GM21390 (cell line): ENCODE data around the gene SETBP1.

Source experiments
- ATAC-seq: cut with Tn5 transposase; IDR thresholded peaks from one replicate; pipeline ENCODE4 v1.9.1; 2021; ENCODE audit not compliant: unreplicated experiment

The SETBP1 gene

DNA sequence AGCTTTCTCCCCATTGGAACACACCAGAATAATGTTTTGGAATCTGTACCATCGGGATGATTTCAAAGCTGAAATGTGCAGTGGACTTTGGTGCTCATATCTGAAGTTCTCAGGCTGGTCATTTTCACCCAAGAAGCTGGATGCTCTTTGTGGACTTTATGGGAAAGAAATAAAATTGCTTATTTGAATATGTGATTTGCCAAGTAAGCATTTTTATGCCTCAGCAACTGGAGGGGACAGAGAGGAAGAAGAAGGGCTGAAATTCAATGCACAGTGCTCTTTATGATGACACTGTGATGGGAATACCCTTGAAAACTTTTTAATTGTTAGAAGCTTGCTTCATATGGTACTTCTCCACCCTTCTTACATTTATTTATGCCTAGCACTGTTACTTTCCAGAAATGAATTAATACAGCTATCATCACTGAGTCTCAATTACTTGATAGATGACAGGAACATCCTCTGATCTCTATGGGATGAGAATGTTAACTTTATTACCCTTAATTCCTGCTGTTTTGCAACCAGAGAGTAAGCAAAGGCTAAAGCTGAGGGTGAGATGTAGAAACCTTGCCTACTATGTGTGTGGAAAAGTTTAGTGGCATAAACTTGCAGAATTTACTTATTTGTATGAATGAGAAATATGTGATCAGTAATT lies 23.6 kb downstream of the SETBP1 start:
- no peak for ATAC-seq

DNA sequence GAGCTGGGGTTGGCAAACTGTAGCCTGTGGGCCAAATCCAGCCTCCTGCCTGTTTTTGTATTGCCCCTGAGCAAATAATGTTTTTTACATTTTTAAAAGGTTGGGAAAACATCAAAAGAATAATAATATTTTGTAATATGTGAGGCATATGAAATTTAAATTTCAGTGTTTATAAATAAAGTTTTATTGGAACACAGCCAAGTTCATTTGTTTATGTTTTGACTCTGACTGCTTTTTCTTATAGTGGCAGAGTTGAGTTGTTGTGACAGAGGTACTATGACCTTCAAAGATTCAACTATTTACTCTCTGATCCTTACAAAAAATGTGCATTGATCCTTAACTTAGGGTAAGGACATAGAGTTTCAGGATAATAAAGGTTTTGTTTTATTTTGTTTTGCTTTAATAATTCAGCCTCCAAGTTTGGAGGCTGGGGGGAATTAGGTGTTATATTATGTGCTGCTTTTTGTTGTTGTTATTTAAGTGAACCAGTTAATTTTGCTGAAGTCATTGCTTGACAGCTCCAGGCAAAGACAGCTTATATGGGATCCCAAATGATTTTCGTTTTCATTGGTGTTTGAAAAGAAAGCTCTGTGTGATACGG lies 24.5 kb downstream of the SETBP1 start:
- no peak for ATAC-seq

DNA sequence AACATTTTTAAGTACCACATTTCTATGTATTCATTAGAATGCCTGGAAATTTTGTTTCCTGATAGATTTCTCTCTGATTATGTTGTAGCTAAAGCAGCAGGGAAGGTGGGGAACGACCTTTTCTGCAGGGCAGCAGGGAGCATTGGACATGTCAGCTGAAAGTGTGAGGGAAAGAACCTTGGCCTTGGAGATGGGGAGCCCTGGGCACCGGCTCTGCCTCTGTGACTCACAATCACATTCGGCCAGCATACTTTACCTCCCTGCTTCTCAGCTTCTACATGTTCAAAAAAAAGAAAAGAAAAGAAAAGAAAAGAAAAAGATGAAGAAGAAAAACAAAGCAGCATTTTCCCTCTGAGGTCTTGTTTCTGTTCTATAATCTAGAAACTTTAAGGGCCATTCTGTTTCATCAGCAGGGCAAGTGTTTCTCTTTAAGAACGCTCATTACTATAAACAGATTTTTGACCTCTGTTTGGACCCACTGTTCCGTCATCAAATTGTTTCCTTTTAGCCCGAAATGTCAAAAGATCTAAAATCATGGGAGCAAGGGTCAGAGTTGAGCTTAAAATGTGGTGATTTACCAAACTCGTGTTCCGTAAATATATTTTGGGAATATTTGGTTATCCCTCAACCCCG lies 27.9 kb downstream of the SETBP1 start:
- no peak for ATAC-seq

DNA sequence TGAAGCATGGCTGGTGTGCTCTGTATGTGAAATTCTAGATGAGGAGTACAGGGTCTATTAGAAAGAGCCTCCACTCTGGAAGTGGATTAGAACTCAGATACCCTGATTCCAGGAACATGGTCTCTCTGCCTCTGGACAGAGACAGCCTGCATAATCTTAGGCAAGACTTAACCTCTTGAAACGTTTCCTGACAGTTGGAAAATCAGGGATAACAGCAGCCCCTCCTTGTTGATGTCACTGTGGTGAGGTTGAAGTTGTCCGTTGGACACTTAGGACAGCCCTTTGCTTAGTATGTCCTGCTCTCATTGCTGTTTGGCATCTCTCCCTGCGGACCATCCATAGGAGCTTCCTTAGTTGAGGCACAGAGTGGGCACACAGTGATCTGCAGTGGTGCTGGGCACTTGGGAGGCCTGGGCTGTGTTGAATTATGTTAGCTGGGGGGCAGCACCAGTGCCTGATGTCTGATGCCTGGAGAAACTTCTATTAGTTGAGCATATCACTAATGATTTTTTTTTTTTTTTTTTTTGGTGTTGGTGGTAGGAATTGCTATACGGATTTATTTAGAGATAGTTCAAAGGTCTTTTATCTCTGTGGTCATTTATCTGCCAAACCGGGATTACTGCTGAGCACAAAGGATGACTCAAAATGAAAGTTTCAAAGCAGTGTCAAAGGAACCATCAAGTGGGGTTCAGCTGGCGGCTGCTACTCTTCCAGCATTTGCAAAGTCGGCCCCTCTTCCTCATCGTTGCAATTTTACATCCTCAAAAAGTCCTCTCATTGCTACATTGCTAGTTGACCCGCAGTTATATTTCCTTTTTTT lies 28.8 kb downstream of the SETBP1 start:
- ATAC-seq = peak; percentile 97

DNA sequence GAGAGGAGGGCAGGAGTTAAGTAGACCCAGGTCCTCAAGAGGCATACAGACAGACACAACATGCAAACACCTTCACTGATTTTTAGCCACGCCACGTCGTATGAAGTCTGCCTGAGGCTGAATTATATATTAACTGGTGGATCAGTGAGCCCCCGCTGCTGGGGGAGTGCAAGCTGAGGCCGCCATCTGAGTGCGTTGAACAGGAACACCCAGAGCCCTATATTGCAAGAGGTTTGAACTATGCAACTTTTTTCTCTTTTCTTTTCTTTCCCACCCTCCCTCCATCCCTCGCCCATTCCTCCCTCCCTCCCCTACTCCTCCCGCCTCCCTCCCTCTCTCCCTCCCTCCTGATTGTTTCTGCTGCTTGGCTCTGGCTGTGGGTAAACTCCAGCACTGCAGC lies 30.2 kb downstream of the SETBP1 start:
- ATAC-seq = no peak

DNA sequence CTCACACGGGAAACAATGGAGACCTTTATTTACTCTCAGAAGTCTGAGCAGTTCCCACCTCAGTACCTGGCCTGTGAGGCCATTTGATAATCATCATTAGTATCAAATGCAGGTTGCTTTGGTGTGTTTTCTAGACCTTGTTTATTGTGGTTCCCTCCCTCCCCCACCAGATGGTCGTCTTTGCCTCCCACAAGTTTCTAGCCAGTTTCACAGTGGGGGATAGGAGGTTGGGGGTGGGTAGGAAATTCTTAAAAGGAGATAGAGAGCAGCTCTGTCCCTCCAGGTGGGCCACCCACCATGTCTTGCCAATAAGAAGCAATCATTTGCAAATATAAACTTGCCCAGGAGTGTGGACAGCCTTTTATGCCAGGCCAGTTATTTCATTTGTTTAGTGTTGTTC lies 31.3 kb downstream of the SETBP1 start:
- ATAC-seq = no peak

DNA sequence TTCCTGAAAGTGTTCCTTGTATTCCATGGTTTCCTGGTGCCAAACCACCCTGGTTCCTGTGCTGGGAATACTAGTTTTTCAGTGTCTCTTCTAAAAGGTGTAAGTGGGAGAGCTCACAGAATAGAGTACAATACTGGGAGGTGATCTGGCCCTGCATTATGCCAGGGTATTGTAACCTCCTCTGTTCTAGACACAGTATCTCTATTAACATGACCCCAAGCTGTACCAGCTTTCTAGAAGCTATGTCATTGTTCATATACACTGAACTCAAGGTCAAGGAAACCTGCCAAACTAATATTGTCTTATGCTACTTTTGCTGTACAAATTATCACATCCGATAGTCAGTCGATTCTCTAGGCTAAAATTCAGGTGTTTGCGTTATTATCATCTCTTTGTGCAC lies 32.7 kb downstream of the SETBP1 start:
- ATAC-seq = no peak

GRCh38 chr18:44714376-44714775 lies 33.7 kb downstream of the SETBP1 start:
- ATAC-seq = no peak

- ATAC-seq = no peak
These were observed 34.6 kb downstream of the SETBP1 start for GRCh38 chr18:44715245-44715644.

DNA sequence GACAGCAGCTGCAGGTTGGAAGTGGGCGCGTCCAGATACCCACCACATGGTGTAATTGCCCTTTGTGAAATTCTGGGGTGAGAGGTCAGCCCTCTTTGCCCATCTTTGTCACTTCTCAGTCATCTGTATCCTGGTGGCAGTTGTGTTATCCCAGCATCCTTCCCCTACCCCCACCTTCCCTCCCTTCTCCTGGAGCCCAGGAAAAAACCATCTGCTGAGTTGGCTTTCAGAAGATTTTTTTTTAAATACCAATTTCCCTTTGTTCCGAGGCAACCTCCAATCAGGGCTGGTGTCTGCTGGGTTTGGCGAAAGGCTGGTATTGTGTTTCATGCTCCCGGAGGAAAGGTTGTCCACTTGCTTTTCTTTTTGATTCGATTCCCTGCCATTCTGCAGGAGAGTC lies 35.2 kb downstream of the SETBP1 start:
- no peak for ATAC-seq

DNA sequence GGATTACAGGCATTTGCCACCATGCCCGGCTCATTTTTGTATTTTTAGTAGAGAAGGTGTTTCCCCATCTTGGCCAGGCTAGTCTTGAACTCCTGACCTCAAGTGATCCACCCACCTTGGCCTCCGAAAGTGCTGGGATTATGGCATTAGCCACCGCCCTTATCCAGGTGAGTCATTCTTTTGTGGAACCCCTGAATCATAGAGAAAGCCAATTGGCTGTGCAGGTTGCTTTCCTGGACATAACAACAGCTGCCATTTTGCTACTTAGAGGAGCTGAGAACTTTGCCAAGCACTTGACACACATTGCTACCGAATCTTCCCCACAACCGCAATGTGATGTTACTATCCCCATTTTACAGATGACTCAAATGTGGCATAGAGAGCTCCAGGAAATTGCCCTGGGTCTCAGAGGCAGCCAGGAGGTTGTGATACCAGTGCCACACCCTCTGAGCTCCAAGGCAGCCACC lies 36.0 kb downstream of the SETBP1 start:
- peak; percentile 44 for ATAC-seq

- no peak for ATAC-seq
These were observed 38.9 kb downstream of the SETBP1 start for GRCh38 chr18:44719519-44720060.

GRCh38 chr18:44721748-44722147 lies 41.1 kb downstream of the SETBP1 start:
- ATAC-seq = peak; percentile 38

GRCh38 chr18:44723411-44723810 lies 42.7 kb downstream of the SETBP1 start:
- peak; percentile 27 for ATAC-seq

DNA sequence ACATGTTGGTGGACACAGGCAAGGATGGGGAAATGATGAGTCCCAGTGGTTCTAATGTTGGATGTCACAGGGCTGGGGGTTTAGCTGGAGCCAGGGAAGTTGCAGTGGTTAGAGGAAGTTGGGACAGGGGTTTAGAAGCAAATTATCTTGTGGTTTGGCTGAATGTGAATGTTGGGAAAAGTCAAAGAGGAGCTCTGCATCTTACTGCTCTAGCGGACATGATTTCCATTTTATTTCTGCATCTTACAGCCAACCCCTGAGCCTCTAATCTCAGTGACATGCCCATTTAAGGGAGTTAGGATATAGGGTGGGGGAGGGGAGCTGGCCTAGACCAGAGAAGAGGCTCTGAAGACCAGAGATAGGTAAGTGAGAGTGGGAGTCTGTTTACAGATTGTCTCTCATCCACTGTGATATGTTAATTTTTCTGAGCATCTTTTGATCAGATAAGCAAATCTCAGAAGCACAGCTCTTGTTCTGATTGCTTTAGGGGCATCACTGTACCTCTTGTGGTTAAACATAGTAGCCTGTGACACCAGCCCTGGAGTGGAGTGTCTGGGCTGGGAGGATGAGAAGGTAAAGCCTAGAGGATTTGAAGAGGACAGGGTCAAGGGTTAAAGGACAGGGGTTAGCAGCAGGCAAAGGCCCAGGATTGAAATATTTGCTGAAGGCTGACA lies 43.6 kb downstream of the SETBP1 start:
- ATAC-seq = no peak

DNA sequence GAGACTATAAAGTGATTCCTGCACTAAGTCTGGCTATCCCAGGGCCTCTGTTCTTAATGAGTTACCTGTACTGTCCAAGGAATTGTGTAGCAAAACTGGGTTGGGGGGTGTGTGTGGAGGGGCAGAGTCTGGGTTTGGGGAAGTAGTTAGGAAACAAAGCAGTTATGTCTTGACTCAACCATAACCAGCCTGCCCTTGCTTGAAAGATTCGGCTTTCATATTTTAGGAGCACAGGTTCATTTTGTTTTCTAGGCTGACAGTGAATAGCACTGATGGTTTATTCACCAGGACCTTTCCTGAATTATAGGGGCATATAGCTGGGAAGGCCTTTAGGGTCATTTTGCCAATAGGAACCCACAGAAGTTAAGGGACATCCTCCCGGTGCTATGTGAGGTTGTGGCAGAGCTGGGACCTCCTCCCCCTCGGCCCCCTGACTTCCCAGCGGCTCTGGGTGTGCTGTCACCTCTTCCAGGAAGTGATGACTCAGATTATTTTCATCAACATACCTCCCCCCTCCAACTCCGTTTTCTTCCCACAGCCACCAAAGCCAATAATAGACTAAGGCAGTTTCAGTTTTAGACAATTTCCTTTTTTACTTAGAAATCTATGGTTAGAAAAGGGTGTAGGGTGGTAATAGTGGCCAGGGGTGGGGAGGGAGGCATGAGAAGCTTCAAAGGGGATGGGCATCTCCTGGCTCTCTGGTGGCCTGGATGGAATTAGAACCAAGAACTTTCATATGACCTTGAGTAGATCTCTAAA lies 44.8 kb downstream of the SETBP1 start:
- ATAC-seq = peak; percentile 61

DNA sequence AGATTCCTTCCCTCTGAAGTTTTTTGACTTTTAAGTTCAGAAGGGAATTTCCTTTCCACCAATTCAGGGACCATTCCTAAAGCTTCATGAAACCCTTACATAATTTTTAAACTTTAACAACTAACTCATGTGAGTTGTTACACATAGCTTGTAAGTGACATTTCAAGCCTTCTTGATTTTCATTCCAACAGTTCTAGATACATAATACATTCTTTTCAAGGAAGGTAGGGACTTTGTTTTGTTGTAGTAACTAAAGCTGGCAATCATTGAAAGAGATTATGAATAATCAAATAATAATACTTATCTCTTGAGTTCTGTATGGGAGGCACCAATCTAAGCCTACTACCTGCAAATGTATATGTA lies 45.4 kb downstream of the SETBP1 start:
- ATAC-seq = no peak

- no peak for ATAC-seq
These were observed 46.6 kb downstream of the SETBP1 start for GRCh38 chr18:44727291-44727690.

DNA sequence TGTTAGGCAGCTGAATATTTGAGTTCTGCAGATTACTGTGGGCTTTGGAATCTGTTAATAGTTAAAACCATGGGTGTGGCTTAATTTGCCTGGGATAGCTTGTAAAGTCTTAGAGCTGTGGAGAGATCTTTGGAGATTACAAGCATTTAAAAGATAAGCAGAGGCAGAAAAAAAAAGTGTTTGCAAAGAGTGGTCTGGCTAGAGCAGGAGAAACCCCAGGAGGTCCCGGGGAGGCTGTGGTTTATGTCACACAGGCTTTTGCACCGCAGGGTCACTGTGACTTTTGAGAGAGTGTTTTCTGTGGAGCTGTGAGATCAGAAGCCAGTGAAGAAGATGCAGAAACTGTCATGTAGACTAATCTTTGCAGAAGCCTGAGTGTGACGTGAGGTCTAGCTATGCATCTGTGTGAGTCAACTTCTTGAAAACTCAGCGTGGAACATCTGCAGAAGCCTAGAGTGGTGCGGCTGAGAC lies 49.0 kb downstream of the SETBP1 start:
- ATAC-seq = peak; percentile 27
